Large intestine (tissue), 3 donors: Measurements from ENCODE around the gene MEIOB. TPM values are rescaled to one million over a fixed set of nuclear protein-coding genes. Genes with fewer than 3 reads are reported as not detected.
"Not testable (repeated sequence)": the region's sequence is repeated elsewhere in the genome, so short reads cannot be mapped to it uniquely, and the experiment has no call there.

Experiments used
- DNase-seq, 2 donors: peaks; one replicate each; pipeline versions ENCODE4 v3.0.0 to v3.0.0-alpha.2; 2013
- H3K27ac ChIP-seq: one replicate; pipeline ENCODE4 v1.5.1; 2013; ENCODE audit warnings: low read length
- H3K27me3 ChIP-seq: 2 replicates; pipeline ENCODE4 v1.6.1; 2013; ENCODE audit warnings: low read length; ENCODE audit not compliant: control insufficient read depth, insufficient read depth
- H3K36me3 ChIP-seq: 2 replicates; pipeline ENCODE4 v1.6.1; 2013; ENCODE audit warnings: low read length; ENCODE audit not compliant: control insufficient read depth, insufficient read depth
- H3K4me1 ChIP-seq: one replicate; pipeline ENCODE4 v1.6.1; 2013; ENCODE audit warnings: low read length; ENCODE audit not compliant: control insufficient read depth, insufficient read depth
- H3K4me3 ChIP-seq: one replicate; pipeline ENCODE4 v1.5.1; 2013; ENCODE audit warnings: low read length
- H3K9me3 ChIP-seq: one replicate; pipeline ENCODE4 v1.6.1; 2013; ENCODE audit warnings: mild to moderate bottlenecking, low read depth, low read length, moderate library complexity; ENCODE audit not compliant: control insufficient read depth
- WGBS: methylation state at CpG from one replicate; pipeline ENCODE4 v1.1.5; 2013; ENCODE audit warnings: low lambda C conversion rate; ENCODE audit not compliant: insufficient coverage; 5-methylcytosine and 5-hydroxymethylcytosine counted together
- polyA plus RNA-seq: library from polyadenylated mRNA; unstranded; fragments of 120-200 nt; gene quantifications from one replicate; pipeline ENCODE4 v1.2.1, GENCODE V29; 2013

The MEIOB gene
- polyA plus RNA-seq, 1 donor, result 0.54 TPM

GRCh38 chr16:1907226-1907860 is 35.4 kb upstream of the MEIOB start:
- DNase-seq, result no peak
- no CpG with 5 or more reads among the region's 17 CpGs for WGBS
- H3K27me3 ChIP-seq, result no peaks in the 10 kb centered on the region

DNA sequence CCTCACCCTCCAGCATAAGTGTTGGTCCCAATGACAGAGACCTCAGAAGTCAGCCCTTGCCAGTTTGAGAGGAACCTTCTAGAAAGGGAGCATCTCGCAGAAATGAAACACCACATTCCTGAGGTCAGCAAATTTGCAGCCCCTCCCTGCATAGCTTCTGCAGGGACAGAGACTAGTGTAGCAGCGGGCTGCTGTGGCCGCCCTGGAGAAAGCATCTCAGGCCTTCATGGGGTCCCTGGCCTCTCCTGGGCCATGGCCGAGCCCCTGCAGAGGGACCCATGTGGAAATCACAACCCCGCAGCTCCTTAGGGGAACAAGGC is 34.8 kb upstream of the MEIOB start:
- peaks cover 19% of the 10 kb centered on the region for H3K4me1 ChIP-seq
- no peaks in the 10 kb centered on the region for H3K9me3 ChIP-seq
- no peak for DNase-seq
- WGBS, result no CpG with 5 or more reads among the region's 5 CpGs
- no peaks in the 10 kb centered on the region for H3K27me3 ChIP-seq
- H3K4me3 ChIP-seq, result no peak overlapping the region
- H3K36me3 ChIP-seq, result no peaks in the 10 kb centered on the region
- no peak overlapping the region for H3K27ac ChIP-seq

More at GRCh38 chr16:1907226-1907860, 35.4 kb upstream of the MEIOB start:
- Histone ChIP-seq H3K27ac (no peak overlapping the region), H3K36me3 (no peaks in the 10 kb centered on the region), H3K9me3 (peaks cover 3% of the 10 kb centered on the region), H3K4me3 (no peak overlapping the region), H3K4me1 (peaks cover 24% of the 10 kb centered on the region)

DNA sequence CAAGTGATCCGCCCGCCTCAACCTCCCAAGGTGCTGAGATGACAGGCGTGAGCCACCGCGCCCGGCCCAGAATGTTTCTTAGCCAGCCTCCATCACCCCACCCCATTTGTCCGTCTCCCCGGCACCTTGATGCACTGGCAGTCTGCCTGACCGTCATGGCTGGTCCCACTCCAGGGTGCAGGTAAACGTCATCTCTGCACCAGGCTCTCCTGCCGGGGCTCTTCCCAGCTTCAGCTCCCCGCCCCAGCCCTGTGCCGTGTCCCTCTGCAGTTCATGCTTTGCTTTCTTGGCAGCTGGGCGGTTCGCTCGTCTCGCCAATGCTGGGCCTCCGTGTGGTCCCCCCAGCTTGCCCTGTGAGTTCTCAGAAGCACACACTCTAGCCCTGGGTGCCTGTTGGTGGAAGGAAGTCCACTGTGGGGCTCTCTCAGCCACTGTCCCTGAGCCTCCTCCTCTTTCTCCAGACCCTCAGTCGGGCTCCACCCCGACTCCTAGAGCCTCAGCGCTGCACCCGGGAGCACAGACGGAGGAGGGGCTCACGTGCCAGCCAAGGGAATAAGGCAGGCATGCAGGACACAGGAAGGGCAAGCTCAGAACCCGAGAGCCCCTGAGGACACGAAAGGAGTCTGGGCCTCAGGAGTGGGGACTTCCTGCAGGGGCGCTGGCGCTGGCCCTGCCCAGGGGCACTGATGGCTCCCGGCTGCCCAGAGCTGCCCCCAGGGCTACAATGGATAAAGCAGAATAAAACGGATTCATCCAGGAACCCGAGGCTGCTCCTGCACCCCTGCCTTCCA is 34.3 kb upstream of the MEIOB start:
- no peaks in the 10 kb centered on the region for H3K27me3 ChIP-seq
- no peak overlapping the region for H3K4me3 ChIP-seq
- WGBS, result 92% methylated on average over 2 of the region's 31 CpGs
- no peak overlapping the region for H3K27ac ChIP-seq
- peaks cover 19% of the 10 kb centered on the region for H3K4me1 ChIP-seq
- DNase-seq, result no peak
- no peaks in the 10 kb centered on the region for H3K9me3 ChIP-seq
- H3K36me3 ChIP-seq, result no peaks in the 10 kb centered on the region

DNA sequence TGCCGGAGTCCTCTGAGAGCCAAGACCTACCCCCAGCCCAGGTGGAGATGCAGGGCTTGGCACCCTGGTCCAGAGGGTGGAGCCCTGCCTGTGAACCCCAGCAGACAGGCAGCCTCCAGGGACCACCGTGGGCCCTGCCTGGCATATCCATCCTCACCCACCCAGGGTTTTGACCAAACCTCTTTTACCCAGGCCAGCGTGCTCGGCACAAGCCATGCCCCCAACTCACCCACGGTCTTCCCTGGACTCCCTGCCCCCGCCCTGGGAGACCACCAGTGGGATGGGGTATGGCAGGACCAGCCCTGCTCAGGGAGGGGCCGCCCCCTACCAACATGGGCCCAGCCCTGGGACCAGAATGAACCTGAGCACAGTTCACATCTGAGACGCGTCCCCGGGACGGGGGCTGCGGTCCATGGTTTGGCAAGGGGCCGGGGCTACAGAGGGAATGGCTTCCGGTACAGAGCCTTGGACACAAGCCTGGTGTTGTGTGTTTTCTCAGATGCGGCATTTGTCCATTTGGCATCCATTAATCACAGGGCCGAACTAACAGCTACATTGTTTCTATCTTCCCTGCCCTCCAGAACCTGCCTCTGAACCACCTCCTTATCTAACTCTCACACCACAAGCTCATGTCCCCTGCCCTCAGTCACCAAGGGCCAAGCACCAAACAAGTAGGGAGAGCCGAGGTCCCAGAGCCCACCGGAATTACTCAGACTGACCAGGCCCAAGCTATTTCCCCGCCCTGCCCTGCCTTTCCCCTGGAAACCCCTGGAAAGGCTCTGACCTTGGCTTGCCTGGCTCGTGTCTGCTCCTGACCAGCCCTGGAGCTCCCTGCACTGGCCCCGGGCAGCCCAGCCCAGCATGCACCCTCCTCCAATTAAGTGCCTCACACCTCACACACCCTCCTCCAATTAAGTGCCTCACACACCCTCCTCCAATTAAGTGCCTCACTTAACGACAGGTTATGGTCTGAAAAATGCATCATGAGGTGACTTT is 32.2 kb upstream of the MEIOB start:
- H3K4me3 ChIP-seq, result no peak overlapping the region
- no peaks in the 10 kb centered on the region for H3K36me3 ChIP-seq
- no peak overlapping the region for H3K27ac ChIP-seq
- peaks cover 26% of the 10 kb centered on the region for H3K4me1 ChIP-seq
- no CpG with 5 or more reads among the region's 22 CpGs for WGBS
- no peaks in the 10 kb centered on the region for H3K27me3 ChIP-seq
- DNase-seq, result peak; percentile 54 to 67
- no peaks in the 10 kb centered on the region for H3K9me3 ChIP-seq

- H3K4me3 ChIP-seq, result no peak overlapping the region
- peaks cover 28% of the 10 kb centered on the region for H3K4me1 ChIP-seq
- no peaks in the 10 kb centered on the region for H3K36me3 ChIP-seq
- H3K27ac ChIP-seq, result no peak overlapping the region
- DNase-seq, result no peak
- H3K9me3 ChIP-seq, result no peaks in the 10 kb centered on the region
- H3K27me3 ChIP-seq, result no peaks in the 10 kb centered on the region
- no CpG with 5 or more reads among the region's 13 CpGs for WGBS
Observed at GRCh38 chr16:1903220-1903574, 31.2 kb upstream of the MEIOB start.

DNA sequence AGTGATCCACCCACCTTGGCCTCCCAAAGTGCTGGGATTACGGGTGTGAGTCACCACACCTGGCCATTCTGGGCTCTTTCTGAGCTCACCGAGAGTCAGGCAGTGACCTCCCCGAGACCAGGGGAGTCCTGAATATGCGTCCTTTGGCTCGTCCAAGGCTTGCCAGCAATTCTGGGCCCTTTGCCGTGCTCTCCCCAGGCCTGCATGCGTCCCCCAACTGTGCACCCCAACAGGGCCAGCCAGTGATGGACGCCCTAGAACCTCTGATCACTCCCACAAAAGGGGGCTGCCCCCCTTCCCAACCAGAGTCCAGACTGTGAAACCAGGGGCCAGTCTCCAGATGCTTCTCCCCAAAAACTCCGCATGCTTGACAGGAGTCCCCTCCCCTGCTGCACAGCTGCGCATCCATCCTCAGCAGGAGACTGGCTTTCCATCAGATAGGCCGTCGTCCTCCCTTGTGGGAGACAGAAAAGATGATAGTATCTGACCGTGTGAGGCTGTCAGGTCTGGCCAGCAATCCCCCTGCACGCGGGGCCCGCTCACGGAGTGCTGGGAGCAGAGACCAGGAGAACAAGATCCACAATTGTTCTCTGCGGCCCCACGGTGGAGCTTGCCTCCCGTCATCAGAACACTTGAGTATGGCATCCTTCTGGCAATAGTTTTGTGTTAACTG is 30.7 kb upstream of the MEIOB start:
- Histone ChIP-seq H3K9me3 (no peaks in the 10 kb centered on the region), H3K4me3 (no peak overlapping the region), H3K36me3 (no peaks in the 10 kb centered on the region), H3K27ac (no peak overlapping the region), H3K27me3 (no peaks in the 10 kb centered on the region), H3K4me1 (peaks cover 28% of the 10 kb centered on the region)
- WGBS, result no CpG with 5 or more reads among the region's 20 CpGs
- no peak for DNase-seq

DNA sequence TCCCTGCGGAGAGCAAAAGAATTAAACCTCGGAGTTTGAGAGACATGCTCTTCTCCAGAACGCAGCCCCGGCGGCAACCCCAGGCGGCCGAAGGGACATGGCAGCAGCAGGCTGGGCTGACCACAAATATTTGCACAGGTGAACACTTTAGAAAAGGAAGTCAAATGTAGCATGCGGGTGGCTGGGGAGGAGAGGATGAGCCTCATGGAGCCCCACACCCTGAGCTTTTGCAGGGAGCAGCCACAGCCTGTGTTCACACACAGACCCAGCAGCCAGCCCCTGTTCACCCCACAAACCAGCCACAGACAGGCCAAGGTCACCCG is 28.4 kb upstream of the MEIOB start:
- peaks cover 36% of the 10 kb centered on the region for H3K4me1 ChIP-seq
- no peaks in the 10 kb centered on the region for H3K36me3 ChIP-seq
- peaks cover 4% of the 10 kb centered on the region for H3K9me3 ChIP-seq
- no peak overlapping the region for H3K4me3 ChIP-seq
- H3K27me3 ChIP-seq, result no peaks in the 10 kb centered on the region
- DNase-seq, result no peak
- no peak overlapping the region for H3K27ac ChIP-seq
- WGBS, result no CpG with 5 or more reads among the region's 9 CpGs

DNA sequence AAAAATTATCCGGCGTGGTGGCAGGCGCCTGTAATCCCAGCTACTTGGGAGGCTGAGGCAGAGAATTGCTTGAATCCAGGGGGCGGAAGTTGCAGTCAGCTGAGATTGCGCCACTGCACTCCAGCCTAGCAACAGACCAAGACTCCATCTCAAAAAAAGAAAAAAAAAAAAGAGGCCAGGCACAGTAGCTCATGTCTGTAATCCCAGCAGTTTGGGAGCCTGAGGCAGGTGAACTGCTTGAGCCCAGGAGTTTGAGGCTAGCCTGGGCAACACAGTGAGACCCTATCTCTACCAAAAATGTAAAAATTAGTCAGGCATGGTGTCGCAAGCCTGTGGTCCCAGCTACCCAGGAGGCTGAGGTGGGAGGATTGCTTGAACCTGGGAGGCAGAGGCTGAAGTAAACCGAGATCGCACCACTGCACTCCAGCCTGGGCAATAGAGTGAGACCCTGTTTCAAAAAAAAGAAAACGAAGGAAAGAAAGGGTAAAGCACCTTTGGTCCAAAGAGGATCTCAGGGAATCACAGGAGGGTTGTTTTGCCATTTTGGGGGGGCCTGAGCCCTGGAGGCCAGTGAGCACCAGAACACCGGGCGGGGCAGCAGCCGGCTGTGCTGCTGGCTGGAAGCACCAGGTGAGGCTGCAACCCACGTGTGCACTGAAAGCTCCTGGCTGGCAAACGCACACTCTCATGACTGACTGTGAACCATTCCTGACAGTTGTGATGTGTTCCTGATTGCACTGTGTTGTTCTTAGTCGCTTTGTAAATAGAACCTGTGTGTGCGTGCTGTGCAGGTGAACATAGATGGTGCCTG is 27.9 kb upstream of the MEIOB start:
- Histone ChIP-seq H3K9me3 (peaks cover 4% of the 10 kb centered on the region), H3K4me3 (no peak overlapping the region), H3K27me3 (no peaks in the 10 kb centered on the region), H3K4me1 (peaks cover 39% of the 10 kb centered on the region), H3K27ac (no peak overlapping the region), H3K36me3 (no peaks in the 10 kb centered on the region)
- DNase-seq, result peak; percentile 37 to 67
- no CpG with 5 or more reads among the region's 16 CpGs for WGBS

GRCh38 chr16:1897692-1898091 is 25.7 kb upstream of the MEIOB start:
- not testable (repeated sequence) for H3K36me3 ChIP-seq, DNase-seq, H3K9me3 ChIP-seq, H3K4me3 ChIP-seq, H3K27ac ChIP-seq, H3K27me3 ChIP-seq
- peaks cover 34% of the 10 kb centered on the region for H3K4me1 ChIP-seq
- WGBS, result no CpG with 5 or more reads among the region's 2 CpGs
